GM18858 (cell line): ENCODE measurements around the gene ORC6.

ENCODE experiments used
- ATAC-seq: cut with Tn5 transposase; IDR thresholded peaks from one replicate; pipeline ENCODE4 v1.9.1; 2021; ENCODE audit not compliant: unreplicated experiment

The ORC6 gene

DNA sequence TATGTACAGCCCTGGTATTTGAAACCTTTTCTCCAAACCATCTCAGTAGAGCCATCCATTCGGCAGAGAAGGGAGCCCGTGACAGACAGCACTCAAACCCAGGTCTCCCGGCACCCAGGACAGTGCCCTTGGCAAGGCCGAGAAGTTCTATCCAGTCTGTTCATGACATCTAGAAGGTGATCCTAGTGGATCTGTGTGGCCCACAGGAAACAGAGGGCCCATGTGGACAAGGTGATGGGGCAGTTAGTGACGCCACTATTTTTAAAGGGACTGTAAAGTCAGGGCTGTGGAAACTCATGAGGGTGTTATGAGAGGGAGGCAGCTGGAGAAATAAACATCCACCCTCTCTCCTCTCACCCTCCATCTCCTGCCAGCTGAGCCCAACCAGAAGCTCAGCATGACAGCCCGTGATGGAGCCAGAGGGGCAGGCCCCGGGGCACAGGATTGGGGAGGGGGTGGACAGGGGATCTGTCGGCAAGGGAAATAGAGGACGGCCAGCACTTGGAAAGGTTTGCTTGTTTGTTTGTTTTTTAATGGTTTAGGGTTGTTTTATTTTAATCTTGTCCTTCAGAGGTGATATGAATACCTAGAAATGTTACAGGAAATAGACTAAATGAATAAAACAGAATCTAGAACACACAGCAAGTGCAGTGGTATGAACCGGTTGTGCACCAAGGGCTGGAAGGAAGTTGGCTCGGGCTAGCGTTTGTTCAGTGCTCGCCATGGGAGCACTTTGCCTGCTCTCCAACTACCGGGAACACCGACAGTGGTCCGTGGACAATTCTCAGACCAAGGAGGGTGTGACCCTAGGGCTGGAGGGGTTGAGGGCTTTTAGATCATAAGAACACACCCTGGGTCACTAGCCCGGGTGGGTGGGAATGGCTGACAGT, 41.6 kb downstream of the ORC6 start:
- ATAC-seq: no peak

DNA sequence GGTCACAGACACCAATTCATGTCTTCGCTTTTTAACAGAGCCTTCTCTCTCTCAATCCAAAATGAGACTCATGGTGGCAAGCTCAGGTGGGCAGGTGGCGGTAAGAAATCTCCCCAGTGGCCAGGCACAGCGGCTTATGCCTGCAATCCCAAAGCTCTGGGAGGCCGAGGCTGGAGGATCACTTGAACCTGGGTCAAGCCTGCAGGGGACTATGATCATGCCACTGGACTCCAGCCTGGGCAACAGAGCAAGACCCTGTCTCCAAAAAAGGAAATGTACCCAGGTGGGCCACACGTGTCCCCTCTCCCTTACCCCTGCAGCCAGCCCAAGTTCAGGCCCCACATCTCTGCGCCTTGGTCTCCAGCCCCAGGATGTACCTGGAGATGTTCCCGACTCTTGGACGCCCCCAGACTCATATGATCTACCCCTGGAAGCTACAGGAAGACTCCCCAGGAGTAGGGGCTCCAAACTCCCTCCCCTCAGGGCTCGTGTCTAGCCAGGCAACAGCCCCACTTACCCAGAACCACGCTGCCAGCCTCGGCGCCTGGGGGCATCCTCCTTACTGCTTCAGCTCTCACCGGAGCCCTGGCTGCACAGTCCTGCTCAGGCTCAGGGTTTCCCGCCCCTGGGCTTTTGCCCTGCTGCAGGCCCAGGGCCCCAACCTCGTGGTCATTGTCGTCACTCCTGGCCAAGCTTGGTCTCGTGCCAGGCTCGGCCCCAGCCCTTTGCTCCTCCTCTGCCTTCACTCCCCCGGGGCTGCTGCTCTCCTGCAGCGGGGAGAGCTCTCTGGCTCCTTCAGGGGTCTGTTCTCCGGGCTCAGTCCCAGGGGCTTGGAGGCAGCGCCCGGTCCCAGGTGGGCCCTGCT, 42.5 kb downstream of the ORC6 start:
- ATAC-seq: no peak

DNA sequence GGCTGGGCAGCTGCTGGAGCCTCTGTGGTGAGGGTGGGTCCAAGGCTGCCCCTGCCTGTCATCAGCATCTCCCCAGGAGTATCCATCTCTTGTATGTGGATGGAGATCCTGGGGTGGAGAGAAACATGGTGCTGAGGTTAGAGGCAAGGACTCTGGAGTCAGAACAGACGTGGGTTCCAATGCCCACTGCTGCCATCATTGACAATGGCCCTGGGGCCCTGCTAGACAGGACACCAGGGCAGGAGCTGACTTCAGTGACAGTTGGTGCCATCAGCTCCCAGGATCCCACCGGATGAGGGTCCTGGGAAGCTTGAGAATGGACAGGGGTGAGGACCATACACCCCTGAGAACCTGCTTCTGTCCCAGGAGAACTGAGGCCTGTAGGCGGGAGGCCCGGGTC, 43.1 kb downstream of the ORC6 start:
- no peak for ATAC-seq

DNA sequence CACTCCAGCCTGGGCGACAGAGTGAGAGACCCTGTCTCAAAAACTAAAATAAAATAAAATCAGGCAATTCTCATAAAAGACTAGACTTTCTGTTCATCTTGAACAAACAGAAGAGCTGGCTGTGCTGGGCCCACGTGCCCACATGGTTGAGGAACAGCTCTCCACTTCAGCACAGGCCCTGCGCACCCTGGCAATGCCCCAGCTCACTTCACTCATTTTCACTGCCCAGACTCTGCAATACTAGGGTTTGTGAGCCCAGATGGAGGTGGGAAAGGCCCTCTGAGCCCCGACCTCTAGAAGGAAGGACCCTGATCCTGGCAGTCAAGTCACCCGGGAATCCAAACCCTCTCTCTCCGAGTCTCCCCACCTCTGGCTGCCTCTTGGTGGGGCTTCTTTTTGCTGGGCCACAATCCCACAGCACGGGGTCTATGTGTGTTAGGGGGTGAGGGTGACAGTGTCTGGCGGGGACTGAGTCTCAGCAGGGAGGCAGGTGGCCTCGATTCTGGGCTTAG, 43.9 kb downstream of the ORC6 start:
- ATAC-seq: no peak

DNA sequence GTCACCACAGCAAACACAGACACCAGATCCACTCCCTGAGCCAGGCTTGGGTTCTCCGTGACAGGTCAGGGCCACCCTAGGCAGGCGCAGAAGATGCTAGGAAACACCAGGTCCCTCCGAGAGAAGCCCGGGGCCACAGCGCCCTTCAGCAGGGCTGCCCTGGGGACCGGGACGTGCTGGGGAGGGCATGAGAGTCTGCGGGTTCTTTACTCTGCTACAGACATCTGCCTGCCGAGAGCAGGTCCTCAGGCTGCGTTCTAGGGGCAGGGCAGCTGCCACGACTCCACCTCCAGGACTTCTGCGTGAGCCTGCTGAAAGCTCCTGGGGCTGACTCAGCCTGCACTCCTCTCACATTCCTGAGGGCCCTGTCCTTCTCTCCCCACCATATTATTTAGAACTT, 47.2 kb downstream of the ORC6 start:
- ATAC-seq: no peak

DNA sequence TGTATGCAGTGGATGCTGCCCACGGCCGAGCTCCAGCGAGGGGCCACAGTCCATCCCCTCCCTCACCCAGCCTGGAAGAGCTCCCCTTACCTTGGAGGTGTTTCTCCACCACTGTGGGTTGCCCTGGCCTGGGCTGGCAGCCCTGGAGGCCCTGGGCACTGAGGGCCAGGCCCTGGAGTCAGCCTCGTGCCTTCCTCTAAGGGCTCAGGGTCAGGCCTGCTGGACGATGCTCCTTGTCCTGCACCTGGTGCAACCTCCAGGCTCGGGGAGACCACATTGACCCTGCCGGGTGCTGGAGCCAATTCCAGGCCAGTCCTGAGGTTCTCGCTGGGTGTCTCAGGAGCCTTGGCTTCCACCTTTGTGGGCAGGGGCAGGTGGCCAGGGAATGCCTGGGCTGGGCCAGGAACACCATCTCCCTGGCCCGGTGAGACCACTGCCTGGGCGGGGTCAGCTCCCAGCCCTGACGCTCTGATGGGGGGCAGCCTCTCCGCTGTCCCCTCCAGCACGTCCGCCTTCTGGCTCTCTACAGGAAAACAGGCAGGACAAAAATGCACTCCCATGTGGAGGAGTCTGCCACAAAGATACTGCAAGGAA, 48.3 kb downstream of the ORC6 start:
- no peak for ATAC-seq

DNA sequence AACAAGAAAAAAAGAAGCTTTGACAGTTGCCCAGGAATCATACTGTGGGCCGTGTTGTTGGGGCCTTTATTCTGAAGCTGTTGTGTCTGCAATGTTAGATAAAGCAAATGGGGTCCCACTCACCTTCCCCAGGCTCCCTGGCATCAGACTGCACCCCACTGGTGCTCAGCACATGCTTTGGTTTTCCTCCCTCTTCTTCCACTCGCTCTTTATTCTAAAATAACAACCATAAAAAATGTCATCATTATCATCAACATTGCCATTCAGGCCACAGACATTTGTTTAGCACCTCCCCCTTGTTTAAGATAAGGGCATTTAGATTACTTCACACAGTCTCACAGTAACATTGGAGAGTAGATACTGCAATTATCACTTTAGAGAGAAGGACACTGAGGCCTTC, 50.5 kb downstream of the ORC6 start:
- ATAC-seq: no peak

DNA sequence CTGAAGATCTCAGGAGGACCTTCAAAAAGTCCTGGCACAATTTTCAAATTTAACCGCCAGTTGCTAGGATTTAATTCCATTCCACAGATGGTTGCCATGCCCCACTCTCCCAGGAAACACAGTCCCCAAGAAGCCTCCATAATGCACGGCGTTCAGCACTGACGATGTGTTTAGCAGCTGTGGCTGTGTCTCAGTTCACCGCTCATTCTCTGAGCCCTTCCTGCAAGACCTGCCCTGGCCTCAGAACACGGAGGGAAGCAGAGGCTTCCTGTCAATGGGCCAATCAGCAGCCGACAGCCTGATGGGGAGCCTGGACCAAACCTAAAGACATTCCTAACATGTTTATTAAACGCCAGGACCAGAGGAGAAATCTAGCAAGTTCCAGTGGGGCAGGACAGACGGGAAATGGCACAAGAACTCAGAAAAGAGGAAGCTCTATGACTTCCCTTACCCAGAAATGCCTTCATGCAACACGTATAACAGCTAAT, 53.8 kb downstream of the ORC6 start:
- ATAC-seq: peak; percentile 58

DNA sequence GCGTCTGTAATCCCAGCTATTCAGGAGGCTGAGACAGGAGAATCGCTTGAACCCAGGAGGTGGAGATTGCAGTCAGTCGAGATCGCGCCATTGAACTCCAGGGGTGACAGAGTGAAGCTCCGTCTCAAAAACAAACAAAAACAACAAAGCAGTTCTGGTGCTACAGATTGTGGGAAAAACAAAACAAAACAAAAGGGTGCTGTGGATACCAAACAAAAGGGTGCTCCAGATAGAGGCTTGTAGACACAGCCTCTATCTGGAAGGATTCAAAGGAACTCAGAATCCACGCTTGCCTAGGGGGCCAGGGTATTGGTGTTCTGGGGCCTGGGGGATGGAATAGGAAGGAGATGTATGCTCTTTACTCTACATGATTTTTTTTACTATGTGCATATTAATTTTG, 56.2 kb downstream of the ORC6 start:
- no peak for ATAC-seq

DNA sequence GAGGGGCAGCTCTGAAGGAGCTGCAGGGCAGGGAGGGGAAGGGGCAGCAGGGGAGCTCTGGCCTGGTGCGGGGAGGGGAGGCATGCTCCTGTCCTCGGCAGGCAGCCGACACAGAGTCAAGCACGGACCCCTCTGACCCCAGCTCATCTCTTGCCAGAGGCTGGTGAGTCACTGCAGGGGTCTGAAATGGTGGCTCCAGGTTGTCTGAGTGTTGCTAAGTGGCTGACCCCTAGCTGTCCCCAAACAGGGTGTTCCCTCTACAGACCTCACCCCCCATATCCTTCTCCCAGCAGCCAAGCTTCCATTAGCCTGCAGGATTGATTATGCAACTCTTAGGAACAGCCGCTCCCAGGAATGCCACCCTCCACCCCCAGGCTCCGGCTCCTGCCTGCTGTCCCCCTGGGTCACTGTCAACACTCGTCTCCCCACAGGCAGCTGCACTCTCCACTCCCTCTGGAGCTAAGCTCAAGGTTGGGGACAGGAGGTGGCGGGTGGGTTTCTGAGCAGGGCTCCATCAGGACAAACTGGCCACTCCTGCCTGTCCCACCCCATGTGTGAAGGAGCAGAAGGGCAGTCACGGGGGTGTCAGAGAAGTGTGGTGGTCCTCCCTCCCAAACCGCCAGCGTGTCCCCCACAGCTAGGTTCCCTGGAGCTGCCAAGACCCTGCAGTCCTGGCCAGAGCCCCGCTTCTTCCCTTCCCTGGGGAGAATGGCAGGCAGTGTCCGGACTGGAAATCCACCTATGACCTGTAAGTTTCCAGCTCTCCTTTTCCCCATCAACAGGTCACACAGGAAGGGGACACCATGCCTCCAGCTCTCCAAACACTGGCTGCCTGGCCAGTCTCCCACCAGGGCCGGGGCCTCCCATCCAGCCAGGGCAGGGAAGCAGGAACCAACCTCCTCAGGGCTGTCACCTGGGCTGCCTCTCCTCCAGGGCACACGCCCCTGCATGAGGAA, 57.6 kb downstream of the ORC6 start:
- no peak for ATAC-seq
